GM13976 (cell line): ENCODE results near the gene SLC16A12.

Experiments
- DNase-seq: peaks from one replicate; pipeline ENCODE4 v3.0.0; 2012; ENCODE audit warnings: low spot score
- in situ Hi-C: fragments of 300-500 bp; cut with MboI; formaldehyde crosslinking; loops from one replicate; pipeline ENCODE4 v1.12.0; 2022; ENCODE audit warnings: low sequenced_read_pairs, mixed read lengths, inconsistent platforms; ENCODE audit not compliant: unreplicated experiment
- TF ChIP-seq, protein P1 (sequence below): IDR thresholded peaks from 2 replicates; pipeline ENCODE4 v1.5.1; 2012; ENCODE audit warnings: borderline replicate concordance, mild to moderate bottlenecking; ENCODE audit not compliant: insufficient read depth; ENCODE audit errors: extremely low read depth, missing control alignments, control extremely low read depth

The SLC16A12 gene

DNA sequence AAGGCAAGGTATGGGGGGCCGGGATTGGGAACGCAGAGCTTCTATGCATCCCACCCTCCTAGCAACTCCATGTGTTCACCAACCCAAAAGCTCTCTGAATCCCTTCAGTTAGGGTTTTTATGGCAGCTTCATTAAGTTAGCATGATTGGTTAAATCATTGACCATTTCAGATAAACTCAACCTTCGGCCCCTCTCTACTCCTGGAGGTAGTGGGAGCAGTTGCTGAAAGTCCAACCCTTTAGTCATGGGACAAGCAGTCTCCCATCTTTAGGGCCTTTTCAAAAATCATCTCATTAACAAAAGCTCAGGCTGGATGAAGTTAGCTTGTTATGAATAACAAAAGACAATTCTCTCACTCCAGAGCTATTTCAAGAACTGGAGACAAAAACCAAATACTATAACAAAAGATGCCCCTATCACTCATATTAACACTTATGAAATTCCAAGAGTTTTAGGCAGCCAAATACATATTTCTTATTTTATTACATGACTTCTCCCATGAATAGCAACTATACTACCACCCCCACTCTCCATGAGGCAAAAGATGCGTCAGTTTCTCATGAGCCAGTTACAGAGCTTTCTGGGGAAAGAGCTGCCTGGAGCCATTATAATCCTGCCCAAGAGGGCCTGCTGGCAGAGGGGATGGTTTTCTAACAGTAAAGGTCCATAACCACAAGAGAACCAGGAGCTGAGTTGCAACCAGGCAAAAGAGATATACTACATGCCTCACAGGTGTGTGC, 44.6 kb downstream of the SLC16A12 start:
- TF ChIP-seq, protein P1, sequence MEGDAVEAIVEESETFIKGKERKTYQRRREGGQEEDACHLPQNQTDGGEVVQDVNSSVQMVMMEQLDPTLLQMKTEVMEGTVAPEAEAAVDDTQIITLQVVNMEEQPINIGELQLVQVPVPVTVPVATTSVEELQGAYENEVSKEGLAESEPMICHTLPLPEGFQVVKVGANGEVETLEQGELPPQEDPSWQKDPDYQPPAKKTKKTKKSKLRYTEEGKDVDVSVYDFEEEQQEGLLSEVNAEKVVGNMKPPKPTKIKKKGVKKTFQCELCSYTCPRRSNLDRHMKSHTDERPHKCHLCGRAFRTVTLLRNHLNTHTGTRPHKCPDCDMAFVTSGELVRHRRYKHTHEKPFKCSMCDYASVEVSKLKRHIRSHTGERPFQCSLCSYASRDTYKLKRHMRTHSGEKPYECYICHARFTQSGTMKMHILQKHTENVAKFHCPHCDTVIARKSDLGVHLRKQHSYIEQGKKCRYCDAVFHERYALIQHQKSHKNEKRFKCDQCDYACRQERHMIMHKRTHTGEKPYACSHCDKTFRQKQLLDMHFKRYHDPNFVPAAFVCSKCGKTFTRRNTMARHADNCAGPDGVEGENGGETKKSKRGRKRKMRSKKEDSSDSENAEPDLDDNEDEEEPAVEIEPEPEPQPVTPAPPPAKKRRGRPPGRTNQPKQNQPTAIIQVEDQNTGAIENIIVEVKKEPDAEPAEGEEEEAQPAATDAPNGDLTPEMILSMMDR: no peak
- no peak for DNase-seq
- in situ Hi-C loops: no loop called here

DNA sequence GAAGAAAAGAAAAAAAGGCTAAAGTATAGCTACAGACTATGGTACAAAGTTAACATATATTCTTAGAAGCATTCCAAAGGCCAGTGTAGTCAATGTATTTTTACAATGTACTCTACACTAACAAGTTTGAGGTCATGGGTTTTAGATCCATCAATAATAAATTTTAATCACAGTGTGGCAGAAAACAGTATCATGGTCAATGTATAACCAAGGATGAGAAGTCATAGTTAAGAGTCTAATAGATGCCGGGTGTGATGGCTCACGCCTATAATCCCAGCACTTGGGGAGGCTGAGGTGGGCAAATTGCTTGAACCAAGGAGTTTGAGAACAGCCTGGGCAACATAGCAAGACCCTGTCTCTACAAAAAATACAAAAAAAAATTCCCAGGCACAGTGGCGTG, 53.1 kb downstream of the SLC16A12 start:
- in situ Hi-C loops: no loop called here
- DNase-seq: no peak
- TF ChIP-seq, protein P1: no peak

DNA sequence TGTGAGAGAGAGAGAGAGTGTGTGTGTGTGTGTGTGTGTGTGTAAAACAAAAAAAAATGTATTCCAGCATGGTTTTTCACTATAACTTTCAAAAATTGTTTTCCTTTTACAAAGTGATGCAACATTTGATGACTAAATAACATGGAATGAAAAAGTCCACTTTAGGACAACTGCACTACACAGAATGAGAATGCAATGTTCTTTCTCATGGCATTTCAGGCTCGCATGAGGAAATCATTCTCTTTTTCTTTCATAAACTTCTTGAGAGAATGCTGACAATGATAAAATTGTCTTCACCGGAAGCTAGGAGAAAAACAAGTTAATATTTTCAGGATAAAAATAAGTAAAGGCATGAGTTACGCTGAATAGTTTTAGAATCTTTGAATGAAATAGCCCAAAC, 53.7 kb downstream of the SLC16A12 start:
- TF ChIP-seq, protein P1: no peak
- no peak for DNase-seq
- in situ Hi-C loops: no loop called here

DNA sequence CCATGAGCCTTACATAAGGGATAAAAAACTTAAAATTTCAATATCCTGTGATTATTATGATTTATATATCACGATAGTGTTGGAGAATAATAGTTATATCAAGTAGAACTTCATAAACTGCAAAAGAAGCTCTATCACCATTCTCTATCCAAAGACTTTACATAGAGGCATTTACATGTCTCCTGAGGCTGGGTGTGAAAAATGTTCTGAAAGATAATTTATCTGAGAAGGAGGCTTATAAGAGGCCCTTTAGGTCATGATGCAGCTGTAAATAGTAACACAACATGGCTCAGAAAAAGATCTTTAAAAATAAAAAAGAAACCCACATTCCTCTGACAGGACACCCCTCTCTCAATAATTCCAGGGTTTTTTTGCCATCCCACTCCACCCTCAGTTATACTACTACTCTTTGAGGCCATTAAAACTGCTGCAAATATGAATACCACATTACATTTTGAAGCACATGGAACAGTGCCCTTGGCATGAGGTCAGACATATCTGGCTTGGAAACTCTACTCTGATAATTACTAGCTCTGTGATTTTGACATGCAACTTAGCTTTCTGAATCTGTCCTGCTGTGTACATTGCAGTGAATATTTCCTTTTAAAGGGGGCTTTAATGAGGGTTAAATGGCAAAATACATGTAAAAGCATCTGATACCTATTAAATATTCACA, 55.5 kb downstream of the SLC16A12 start:
- TF ChIP-seq, protein P1: no peak
- in situ Hi-C loops: no loop called here
- DNase-seq: no peak

DNA sequence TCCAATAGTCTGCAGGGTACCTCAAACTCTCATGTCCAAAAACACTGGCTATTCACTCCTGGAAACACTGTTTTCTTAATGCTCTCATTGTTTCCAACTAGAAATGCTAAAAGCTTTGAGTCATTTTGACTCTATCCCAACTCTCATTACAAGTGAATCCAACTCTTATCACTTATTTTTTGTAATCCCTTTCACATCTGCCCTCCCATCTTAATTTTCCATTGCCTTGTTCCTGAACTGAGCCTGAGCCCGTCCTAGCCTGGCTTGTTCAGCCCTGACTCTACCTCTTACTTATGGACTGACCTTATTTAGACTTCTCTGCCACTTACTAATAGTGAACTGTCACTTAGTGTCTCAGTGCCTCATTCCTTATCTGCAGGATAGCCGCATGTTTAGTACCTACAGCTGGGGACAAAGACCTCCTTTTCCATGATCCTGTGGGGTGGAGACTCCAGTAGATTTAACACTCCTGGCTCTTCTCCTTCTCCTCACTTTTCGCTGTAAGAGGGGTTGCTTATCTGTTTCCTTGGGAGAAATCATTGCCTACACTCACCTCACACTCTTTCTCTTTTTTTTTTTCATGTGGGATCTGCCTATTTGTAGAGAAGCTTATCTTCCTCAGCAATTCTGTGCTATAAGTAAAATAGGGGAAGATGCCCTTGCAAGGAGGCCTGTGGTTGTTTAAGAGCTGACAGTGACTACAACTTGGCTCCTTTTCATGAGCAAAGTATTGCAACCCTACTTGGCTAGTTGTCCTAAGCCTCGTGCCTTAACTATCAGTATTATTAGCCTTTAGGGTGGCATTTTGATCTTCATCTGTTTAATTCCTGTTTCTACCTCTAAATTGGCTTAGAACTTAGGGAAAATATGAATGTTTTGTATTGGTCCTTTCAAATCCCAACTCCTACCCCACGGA, 56.4 kb downstream of the SLC16A12 start:
- in situ Hi-C loops: no loop called here
- DNase-seq: no peak
- TF ChIP-seq, protein P1: no peak

DNA sequence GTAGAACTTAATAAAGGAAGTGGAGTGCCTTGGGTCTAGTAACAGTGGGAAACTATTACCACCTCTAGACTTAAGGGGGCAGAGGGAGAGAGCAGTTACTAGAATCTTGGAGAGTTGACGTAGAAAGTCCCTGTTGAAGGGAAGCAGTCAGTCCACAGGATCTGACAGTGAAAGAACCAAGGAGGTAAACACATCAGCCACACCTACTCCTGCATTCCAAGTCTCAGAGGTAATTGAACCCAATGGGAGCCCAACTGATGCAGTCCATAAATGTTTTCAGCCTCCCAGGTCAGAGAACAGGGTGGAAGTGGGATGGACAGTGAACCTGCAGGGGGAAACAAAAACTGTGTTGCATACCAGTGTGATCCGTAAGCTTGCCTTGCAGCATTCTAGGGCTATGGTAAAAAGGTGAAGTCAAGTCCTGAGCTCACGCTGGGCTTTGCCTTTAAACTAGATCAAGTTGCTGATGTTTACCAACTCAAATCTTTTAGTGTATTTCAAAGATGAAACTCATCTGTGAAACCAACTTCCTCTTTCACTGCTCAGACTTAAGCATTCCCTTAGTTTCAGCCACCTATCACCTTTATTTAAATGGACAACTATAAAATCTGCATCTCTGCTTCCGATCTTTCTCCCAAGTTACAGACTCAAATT, 57.2 kb downstream of the SLC16A12 start:
- TF ChIP-seq, protein P1: no peak
- peak; percentile 35 for DNase-seq
- in situ Hi-C loops: no loop called here
